Measurements from ENCODE around the gene COPG1.
A peak's percentile ranks its signal among the peaks of the same experiment; 100 is the strongest.

DNA sequence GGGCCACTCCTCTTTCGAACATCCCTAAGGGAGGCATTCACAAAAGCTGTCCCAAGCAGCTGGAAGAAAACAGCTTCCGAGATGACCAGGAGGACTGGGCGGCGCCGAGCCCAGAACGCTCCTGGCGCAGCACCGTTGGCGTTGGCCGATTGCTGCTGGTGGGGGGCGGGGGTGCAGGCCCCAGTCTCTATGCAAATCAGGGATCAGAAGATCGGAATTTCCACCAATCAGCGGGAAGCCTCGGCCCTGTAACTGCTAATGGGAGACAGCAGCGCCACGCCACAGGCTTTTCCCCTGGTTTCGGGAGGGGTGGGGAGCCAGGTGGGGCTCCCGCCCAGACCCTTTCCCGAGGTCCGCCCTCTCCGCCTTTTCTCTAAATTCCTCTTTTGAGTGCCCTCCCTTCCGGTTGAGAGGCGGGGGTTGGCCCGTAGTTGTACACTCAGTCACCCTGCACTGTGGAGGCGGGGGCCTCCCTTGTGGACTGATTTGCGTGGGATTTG, 56.2 kb downstream of the COPG1 start:
- TF ChIP-seq, protein P1, sequence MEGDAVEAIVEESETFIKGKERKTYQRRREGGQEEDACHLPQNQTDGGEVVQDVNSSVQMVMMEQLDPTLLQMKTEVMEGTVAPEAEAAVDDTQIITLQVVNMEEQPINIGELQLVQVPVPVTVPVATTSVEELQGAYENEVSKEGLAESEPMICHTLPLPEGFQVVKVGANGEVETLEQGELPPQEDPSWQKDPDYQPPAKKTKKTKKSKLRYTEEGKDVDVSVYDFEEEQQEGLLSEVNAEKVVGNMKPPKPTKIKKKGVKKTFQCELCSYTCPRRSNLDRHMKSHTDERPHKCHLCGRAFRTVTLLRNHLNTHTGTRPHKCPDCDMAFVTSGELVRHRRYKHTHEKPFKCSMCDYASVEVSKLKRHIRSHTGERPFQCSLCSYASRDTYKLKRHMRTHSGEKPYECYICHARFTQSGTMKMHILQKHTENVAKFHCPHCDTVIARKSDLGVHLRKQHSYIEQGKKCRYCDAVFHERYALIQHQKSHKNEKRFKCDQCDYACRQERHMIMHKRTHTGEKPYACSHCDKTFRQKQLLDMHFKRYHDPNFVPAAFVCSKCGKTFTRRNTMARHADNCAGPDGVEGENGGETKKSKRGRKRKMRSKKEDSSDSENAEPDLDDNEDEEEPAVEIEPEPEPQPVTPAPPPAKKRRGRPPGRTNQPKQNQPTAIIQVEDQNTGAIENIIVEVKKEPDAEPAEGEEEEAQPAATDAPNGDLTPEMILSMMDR (IDR thresholded peaks at IDR 0.05) = peak in 2 of 6 experiments; percentile 26 to 27
- peak in 2 of 4 donors; percentile 62 to 72 for TF ChIP-seq POLR2A (IDR thresholded peaks at IDR 0.05)

All from upper lobe of left lung (tissue), 4 donors.